GM08714 (cell line): ENCODE measurements around the gene TCEA3.

Experiments
- H3K4me3 ChIP-seq: fragments of 200-500 bp; sonication (Bioruptor generic); 2 replicates; pipeline ENCODE4 v1.5.1; 2014; ENCODE audit warnings: mild to moderate bottlenecking, low read length, inconsistent platforms
- ZNF274 ChIP-seq: IDR thresholded peaks from 2 replicates; pipeline ENCODE4 v1.6.1; 2012; ENCODE audit warnings: mild to moderate bottlenecking, low read depth, low read length

Gene TCEA3

GRCh38 chr1:23424293-23425192, at the start of gene TCEA3:
Gene TCEA3 (minus strand): TSS chr1:23424748. CDS start chr1:23424633, 115 bp downstream.
- no peak within 1 kb of the TSS for H3K4me3 ChIP-seq
- TF ChIP-seq ZNF274: no peak

GRCh38 chr1:23473037-23473800, 48.7 kb upstream of the TCEA3 start:
- TF ChIP-seq ZNF274: no peak
- no peak overlapping the region for H3K4me3 ChIP-seq

GRCh38 chr1:23472351-23473036, 47.9 kb upstream of the TCEA3 start:
- no peak for TF ChIP-seq ZNF274
- H3K4me3 ChIP-seq: no peak overlapping the region

- no peak for TF ChIP-seq ZNF274
- H3K4me3 ChIP-seq: no peak overlapping the region
Observed at GRCh38 chr1:23471473-23472075, 47.0 kb upstream of the TCEA3 start.

GRCh38 chr1:23470282-23471070, 45.9 kb upstream of the TCEA3 start:
- H3K4me3 ChIP-seq: no peak overlapping the region
- TF ChIP-seq ZNF274: no peak

GRCh38 chr1:23469372-23469982, 44.9 kb upstream of the TCEA3 start:
- TF ChIP-seq ZNF274: no peak
- no peak overlapping the region for H3K4me3 ChIP-seq

- no peak overlapping the region for H3K4me3 ChIP-seq
- no peak for TF ChIP-seq ZNF274
Observed at GRCh38 chr1:23466423-23466989, 42.0 kb upstream of the TCEA3 start.

GRCh38 chr1:23463286-23463685, 38.7 kb upstream of the TCEA3 start:
- TF ChIP-seq ZNF274: no peak
- H3K4me3 ChIP-seq: no peak overlapping the region

GRCh38 chr1:23462766-23463165, 38.2 kb upstream of the TCEA3 start:
- TF ChIP-seq ZNF274: no peak
- H3K4me3 ChIP-seq: no peak overlapping the region

GRCh38 chr1:23461050-23461449, 36.5 kb upstream of the TCEA3 start:
- H3K4me3 ChIP-seq: no peak overlapping the region
- TF ChIP-seq ZNF274: no peak

GRCh38 chr1:23460519-23460918, 36.0 kb upstream of the TCEA3 start:
- H3K4me3 ChIP-seq: no peak overlapping the region
- no peak for TF ChIP-seq ZNF274

GRCh38 chr1:23459338-23459757, 34.8 kb upstream of the TCEA3 start:
- no peak overlapping the region for H3K4me3 ChIP-seq
- no peak for TF ChIP-seq ZNF274
